GM23338 (cell line): Measurements from ENCODE around the gene TULP4. TPM values are rescaled to one million over a fixed set of nuclear protein-coding genes. Genes with fewer than 3 reads are reported as not detected.

ENCODE experiments used
- STAT1 ChIP-seq: IDR thresholded peaks from one replicate; pipeline ENCODE4 v1.6.1; 2016; ENCODE audit warnings: antibody characterized with exemption; ENCODE audit not compliant: unreplicated experiment
- ZNF331 ChIP-seq: fragments of 250-450 bp; sonication (Bioruptor Pico); IDR thresholded peaks from 2 replicates; pipeline ENCODE4 v1.5.0; 2020; ENCODE audit warnings: low read depth, mild to moderate bottlenecking, moderate library complexity
- polyA plus RNA-seq: library from polyadenylated mRNA; unstranded; fragments of >200 nt; fragmentation: Nextera tagmentation; extraction: Ambion mirVana; gene quantifications from 2 replicates; pipeline ENCODE4 v1.2.1, GENCODE V29; 2016
- total RNA-seq: library from RNA; depleted of rRNA; stranded (reverse); fragments of >200 nt; shearing (Covaris generic); gene quantifications from 2 replicates; pipeline ENCODE4 v1.2.3, GENCODE V29; 2014
- TF ChIP-seq, protein P1 (sequence below): fragments of 250-450 bp; sonication (Bioruptor Pico); IDR thresholded peaks from 2 replicates; pipeline ENCODE4 v1.5.0; 2020; ENCODE audit warnings: mild to moderate bottlenecking, moderate library complexity
- TF ChIP-seq, protein P2 (sequence below): IDR thresholded peaks from one replicate; pipeline ENCODE4 v1.6.1; 2018; ENCODE audit warnings: antibody characterized with exemption; ENCODE audit not compliant: unreplicated experiment
- TF ChIP-seq, protein P3 (sequence below): IDR thresholded peaks from 2 replicates; pipeline ENCODE4 v1.6.1; 2016; ENCODE audit warnings: antibody characterized with exemption

TULP4 gene
- total and polyA plus RNA-seq, 2 experiments from 2014 or later = 31.2 to 50.2 TPM

DNA sequence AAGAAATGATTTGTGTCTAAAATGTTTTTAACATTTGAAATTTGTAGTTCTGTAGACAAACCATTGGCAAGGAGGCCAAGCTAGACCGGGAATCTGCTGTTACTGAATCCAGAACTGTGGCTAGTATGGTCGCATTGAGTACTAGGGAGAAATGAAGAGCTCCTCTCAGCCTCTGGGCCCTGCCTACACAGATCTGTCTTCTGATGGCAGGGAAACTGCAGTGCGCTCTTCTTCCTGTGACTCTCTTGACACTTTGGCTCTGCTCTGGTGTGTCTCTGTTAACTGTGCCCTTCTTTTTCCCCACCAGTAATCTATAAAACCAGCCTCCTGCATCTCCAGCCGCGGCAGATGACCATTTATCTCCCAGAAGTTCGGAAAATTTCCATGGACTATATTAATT, 186.1 kb downstream of the TULP4 start (continued):
- TF ChIP-seq, protein P1, sequence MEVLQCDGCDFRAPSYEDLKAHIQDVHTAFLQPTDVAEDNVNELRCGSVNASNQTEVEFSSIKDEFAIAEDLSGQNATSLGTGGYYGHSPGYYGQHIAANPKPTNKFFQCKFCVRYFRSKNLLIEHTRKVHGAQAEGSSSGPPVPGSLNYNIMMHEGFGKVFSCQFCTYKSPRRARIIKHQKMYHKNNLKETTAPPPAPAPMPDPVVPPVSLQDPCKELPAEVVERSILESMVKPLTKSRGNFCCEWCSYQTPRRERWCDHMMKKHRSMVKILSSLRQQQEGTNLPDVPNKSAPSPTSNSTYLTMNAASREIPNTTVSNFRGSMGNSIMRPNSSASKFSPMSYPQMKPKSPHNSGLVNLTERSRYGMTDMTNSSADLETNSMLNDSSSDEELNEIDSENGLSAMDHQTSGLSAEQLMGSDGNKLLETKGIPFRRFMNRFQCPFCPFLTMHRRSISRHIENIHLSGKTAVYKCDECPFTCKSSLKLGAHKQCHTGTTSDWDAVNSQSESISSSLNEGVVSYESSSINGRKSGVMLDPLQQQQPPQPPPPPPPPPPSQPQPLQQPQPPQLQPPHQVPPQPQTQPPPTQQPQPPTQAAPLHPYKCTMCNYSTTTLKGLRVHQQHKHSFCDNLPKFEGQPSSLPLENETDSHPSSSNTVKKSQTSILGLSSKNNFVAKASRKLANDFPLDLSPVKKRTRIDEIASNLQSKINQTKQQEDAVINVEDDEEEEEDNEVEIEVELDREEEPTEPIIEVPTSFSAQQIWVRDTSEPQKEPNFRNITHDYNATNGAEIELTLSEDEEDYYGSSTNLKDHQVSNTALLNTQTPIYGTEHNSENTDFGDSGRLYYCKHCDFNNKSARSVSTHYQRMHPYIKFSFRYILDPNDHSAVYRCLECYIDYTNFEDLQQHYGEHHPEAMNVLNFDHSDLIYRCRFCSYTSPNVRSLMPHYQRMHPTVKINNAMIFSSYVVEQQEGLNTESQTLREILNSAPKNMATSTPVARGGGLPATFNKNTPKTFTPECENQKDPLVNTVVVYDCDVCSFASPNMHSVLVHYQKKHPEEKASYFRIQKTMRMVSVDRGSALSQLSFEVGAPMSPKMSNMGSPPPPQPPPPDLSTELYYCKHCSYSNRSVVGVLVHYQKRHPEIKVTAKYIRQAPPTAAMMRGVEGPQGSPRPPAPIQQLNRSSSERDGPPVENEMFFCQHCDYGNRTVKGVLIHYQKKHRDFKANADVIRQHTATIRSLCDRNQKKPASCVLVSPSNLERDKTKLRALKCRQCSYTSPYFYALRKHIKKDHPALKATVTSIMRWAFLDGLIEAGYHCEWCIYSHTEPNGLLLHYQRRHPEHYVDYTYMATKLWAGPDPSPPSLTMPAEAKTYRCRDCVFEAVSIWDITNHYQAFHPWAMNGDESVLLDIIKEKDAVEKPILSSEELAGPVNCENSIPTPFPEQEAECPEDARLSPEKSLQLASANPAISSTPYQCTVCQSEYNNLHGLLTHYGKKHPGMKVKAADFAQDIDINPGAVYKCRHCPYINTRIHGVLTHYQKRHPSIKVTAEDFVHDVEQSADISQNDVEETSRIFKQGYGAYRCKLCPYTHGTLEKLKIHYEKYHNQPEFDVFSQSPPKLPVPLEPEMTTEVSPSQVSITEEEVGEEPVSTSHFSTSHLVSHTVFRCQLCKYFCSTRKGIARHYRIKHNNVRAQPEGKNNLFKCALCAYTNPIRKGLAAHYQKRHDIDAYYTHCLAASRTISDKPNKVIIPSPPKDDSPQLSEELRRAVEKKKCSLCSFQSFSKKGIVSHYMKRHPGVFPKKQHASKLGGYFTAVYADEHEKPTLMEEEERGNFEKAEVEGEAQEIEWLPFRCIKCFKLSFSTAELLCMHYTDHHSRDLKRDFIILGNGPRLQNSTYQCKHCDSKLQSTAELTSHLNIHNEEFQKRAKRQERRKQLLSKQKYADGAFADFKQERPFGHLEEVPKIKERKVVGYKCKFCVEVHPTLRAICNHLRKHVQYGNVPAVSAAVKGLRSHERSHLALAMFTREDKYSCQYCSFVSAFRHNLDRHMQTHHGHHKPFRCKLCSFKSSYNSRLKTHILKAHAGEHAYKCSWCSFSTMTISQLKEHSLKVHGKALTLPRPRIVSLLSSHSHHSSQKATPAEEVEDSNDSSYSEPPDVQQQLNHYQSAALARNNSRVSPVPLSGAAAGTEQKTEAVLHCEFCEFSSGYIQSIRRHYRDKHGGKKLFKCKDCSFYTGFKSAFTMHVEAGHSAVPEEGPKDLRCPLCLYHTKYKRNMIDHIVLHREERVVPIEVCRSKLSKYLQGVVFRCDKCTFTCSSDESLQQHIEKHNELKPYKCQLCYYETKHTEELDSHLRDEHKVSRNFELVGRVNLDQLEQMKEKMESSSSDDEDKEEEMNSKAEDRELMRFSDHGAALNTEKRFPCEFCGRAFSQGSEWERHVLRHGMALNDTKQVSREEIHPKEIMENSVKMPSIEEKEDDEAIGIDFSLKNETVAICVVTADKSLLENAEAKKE = no peak
- TF ChIP-seq STAT1 (no peak), ZNF331 (no peak)
- TF ChIP-seq, protein P2, sequence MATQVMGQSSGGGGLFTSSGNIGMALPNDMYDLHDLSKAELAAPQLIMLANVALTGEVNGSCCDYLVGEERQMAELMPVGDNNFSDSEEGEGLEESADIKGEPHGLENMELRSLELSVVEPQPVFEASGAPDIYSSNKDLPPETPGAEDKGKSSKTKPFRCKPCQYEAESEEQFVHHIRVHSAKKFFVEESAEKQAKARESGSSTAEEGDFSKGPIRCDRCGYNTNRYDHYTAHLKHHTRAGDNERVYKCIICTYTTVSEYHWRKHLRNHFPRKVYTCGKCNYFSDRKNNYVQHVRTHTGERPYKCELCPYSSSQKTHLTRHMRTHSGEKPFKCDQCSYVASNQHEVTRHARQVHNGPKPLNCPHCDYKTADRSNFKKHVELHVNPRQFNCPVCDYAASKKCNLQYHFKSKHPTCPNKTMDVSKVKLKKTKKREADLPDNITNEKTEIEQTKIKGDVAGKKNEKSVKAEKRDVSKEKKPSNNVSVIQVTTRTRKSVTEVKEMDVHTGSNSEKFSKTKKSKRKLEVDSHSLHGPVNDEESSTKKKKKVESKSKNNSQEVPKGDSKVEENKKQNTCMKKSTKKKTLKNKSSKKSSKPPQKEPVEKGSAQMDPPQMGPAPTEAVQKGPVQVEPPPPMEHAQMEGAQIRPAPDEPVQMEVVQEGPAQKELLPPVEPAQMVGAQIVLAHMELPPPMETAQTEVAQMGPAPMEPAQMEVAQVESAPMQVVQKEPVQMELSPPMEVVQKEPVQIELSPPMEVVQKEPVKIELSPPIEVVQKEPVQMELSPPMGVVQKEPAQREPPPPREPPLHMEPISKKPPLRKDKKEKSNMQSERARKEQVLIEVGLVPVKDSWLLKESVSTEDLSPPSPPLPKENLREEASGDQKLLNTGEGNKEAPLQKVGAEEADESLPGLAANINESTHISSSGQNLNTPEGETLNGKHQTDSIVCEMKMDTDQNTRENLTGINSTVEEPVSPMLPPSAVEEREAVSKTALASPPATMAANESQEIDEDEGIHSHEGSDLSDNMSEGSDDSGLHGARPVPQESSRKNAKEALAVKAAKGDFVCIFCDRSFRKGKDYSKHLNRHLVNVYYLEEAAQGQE = no peak
- TF ChIP-seq, protein P3, sequence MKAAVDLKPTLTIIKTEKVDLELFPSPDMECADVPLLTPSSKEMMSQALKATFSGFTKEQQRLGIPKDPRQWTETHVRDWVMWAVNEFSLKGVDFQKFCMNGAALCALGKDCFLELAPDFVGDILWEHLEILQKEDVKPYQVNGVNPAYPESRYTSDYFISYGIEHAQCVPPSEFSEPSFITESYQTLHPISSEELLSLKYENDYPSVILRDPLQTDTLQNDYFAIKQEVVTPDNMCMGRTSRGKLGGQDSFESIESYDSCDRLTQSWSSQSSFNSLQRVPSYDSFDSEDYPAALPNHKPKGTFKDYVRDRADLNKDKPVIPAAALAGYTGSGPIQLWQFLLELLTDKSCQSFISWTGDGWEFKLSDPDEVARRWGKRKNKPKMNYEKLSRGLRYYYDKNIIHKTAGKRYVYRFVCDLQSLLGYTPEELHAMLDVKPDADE = no peak
